A673 (cell line): ENCODE measurements around the gene HDAC2.

Source experiments
- EZH2 ChIP-seq: fragments of 200-600 bp; sonication (generic); IDR thresholded peaks from 2 replicates; pipeline ENCODE4 v1.6.1; 2017; ENCODE audit warnings: borderline replicate concordance, low read depth, mild to moderate bottlenecking, mixed read lengths, antibody characterized with exemption, low read length; ENCODE audit not compliant: poor library complexity, severe bottlenecking
- TF ChIP-seq, protein P1 (sequence below): fragments of 300-800, 200-600 bp; sonication (generic); conservative IDR thresholded peaks from 2 replicates; pipeline ENCODE4 v1.5.1; 2017; ENCODE audit warnings: low read depth, mild to moderate bottlenecking, antibody characterized with exemption, low read length, moderate library complexity, mixed read lengths

GRCh38 chr6:113924312-113924723 is 46.6 kb downstream of the HDAC2 start:
- TF ChIP-seq, protein P1, sequence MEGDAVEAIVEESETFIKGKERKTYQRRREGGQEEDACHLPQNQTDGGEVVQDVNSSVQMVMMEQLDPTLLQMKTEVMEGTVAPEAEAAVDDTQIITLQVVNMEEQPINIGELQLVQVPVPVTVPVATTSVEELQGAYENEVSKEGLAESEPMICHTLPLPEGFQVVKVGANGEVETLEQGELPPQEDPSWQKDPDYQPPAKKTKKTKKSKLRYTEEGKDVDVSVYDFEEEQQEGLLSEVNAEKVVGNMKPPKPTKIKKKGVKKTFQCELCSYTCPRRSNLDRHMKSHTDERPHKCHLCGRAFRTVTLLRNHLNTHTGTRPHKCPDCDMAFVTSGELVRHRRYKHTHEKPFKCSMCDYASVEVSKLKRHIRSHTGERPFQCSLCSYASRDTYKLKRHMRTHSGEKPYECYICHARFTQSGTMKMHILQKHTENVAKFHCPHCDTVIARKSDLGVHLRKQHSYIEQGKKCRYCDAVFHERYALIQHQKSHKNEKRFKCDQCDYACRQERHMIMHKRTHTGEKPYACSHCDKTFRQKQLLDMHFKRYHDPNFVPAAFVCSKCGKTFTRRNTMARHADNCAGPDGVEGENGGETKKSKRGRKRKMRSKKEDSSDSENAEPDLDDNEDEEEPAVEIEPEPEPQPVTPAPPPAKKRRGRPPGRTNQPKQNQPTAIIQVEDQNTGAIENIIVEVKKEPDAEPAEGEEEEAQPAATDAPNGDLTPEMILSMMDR, result no peak
- TF ChIP-seq EZH2, result no peak
